Embryonic facial prominence (tissue), 1 donor: ENCODE measurements around the gene ZNF341.
A peak's percentile ranks its signal among the peaks of the same experiment; 100 is the strongest.
"Not testable (repeated sequence)": the region's sequence is repeated elsewhere in the genome, so short reads cannot be mapped to it uniquely, and the experiment has no call there.

Source experiments
- DNase-seq: peaks from one replicate; pipeline ENCODE4 v3.0.0-alpha.2; 2016; ENCODE audit errors: extremely low spot score

The ZNF341 gene

GRCh38 chr20:33792598-33792989 lies 60.8 kb downstream of the ZNF341 start:
- not testable (repeated sequence) for DNase-seq

GRCh38 chr20:33793011-33793931 lies 61.5 kb downstream of the ZNF341 start:
- no peak for DNase-seq

- no peak for DNase-seq
These were observed 64.6 kb downstream of the ZNF341 start for GRCh38 chr20:33796263-33796906.

GRCh38 chr20:33796907-33797544 lies 65.2 kb downstream of the ZNF341 start:
- no peak for DNase-seq

GRCh38 chr20:33798444-33798843 lies 66.6 kb downstream of the ZNF341 start:
- no peak for DNase-seq

GRCh38 chr20:33803921-33804337 lies 72.1 kb downstream of the ZNF341 start:
- no peak for DNase-seq

- no peak for DNase-seq
These were observed 76.6 kb downstream of the ZNF341 start for GRCh38 chr20:33808388-33808787.

GRCh38 chr20:33810259-33810658 lies 78.5 kb downstream of the ZNF341 start:
- no peak for DNase-seq

GRCh38 chr20:33810885-33811775 lies 79.3 kb downstream of the ZNF341 start, which contains the start of gene CHMP4B:
CHMP4B (plus strand) TSS chr20:33811348; CDS start chr20:33811469, 121 bp downstream.
- peak; percentile 97 for DNase-seq

- no peak for DNase-seq
These were observed 80.0 kb downstream of the ZNF341 start for GRCh38 chr20:33811776-33812151.

- no peak for DNase-seq
These were observed 80.5 kb downstream of the ZNF341 start for GRCh38 chr20:33812152-33812849.

- no peak for DNase-seq
These were observed 81.2 kb downstream of the ZNF341 start for GRCh38 chr20:33812908-33813462.

GRCh38 chr20:33814238-33814712 lies 82.5 kb downstream of the ZNF341 start:
- DNase-seq: no peak

GRCh38 chr20:33815671-33816070 lies 83.9 kb downstream of the ZNF341 start:
- no peak for DNase-seq

GRCh38 chr20:33816191-33816590 lies 84.4 kb downstream of the ZNF341 start:
- no peak for DNase-seq

GRCh38 chr20:33817411-33817810 lies 85.6 kb downstream of the ZNF341 start:
- no peak for DNase-seq

- no peak for DNase-seq
These were observed 87.7 kb downstream of the ZNF341 start for GRCh38 chr20:33819456-33819855.

- DNase-seq: no peak
These were observed 88.6 kb downstream of the ZNF341 start for GRCh38 chr20:33820362-33820761.

- DNase-seq: no peak
These were observed 89.6 kb downstream of the ZNF341 start for GRCh38 chr20:33821270-33821836.

GRCh38 chr20:33822423-33822822 lies 90.6 kb downstream of the ZNF341 start:
- no peak for DNase-seq
